ENCODE data around the gene KIAA0319L.
A peak's percentile ranks its signal among the peaks of the same experiment; 100 is the strongest.

- peak; percentile 27 to 79 (median 72) for TF ChIP-seq CTCF (IDR thresholded peaks at IDR 0.05)
- peak in 1 of 4 donors; percentile 8 for TF ChIP-seq POLR2AphosphoS5 (IDR thresholded peaks at IDR 0.05)
Observed at GRCh38 chr1:35568975-35569395, 11.8 kb upstream of the KIAA0319L start.

All from sigmoid colon (tissue), 4 donors.